ENCODE measurements around the gene NSFL1C. TPM values are rescaled to one million over a fixed set of nuclear protein-coding genes. Genes with fewer than 3 reads are reported as not detected.

Gene NSFL1C
- 28.9 TPM for total RNA-seq
- 10 to 100 TPM; 65.9 to 82.2 (median 71.4) TPM for polyA plus RNA-seq (ENCODE audit: insufficient read depth in 1 of 8, insufficient read length in 8 of 8, low replicate concordance in 1 of 8)
- long read RNA-seq, donor 1, transcript NSFL1C-201 (9 exons, 3,568 nt), result major isoform, 7 of 8 reads
- long read RNA-seq, donor 1, partial matches to known transcripts, result 0 of 8 reads
- long read RNA-seq, donor 1, other reads (novel, unspliced or antisense), result 0 of 8 reads
- long read RNA-seq, donor 2, partial matches to known transcripts, result 0 of 2 reads
- long read RNA-seq, donor 2, other reads (novel, unspliced or antisense), result 0 of 2 reads
- long read RNA-seq, donor 3, transcript NSFL1C-201 (9 exons, 3,568 nt), result major isoform, 11 of 44 reads
- long read RNA-seq, donor 3, partial matches to known transcripts, result 10 of 44 reads
- long read RNA-seq, donor 3, other reads (novel, unspliced or antisense), result 22 of 44 reads
- long read RNA-seq, donor 4, transcript NSFL1C-201 (9 exons, 3,568 nt), result major isoform, 5 of 8 reads
- long read RNA-seq, donor 4, partial matches to known transcripts, result 0 of 8 reads
- long read RNA-seq, donor 4, other reads (novel, unspliced or antisense), result 0 of 8 reads
- long read RNA-seq, donor 5, transcript NSFL1C-201 (9 exons, 3,568 nt), result major isoform, 9 of 55 reads
- long read RNA-seq, donor 5, partial matches to known transcripts, result 23 of 55 reads
- long read RNA-seq, donor 5, other reads (novel, unspliced or antisense), result 22 of 55 reads
- long read RNA-seq, donor 6, transcript NSFL1C-201 (9 exons, 3,568 nt), result major isoform, 18 of 61 reads
- long read RNA-seq, donor 6, transcript NSFL1C-207 (2 exons, 624 nt), result minor isoform, 5 of 61 reads
- long read RNA-seq, donor 6, partial matches to known transcripts, result 15 of 61 reads
- long read RNA-seq, donor 6, other reads (novel, unspliced or antisense), result 21 of 61 reads
- long read RNA-seq, donor 7, transcript NSFL1C-201 (9 exons, 3,568 nt), result major isoform, 5 of 38 reads
- long read RNA-seq, donor 7, partial matches to known transcripts, result 15 of 38 reads
- long read RNA-seq, donor 7, other reads (novel, unspliced or antisense), result 14 of 38 reads
- long read RNA-seq, donor 8, transcript NSFL1C-201 (9 exons, 3,568 nt), result major isoform, 6 of 7 reads
- long read RNA-seq, donor 8, partial matches to known transcripts, result 0 of 7 reads
- long read RNA-seq, donor 8, other reads (novel, unspliced or antisense), result 0 of 7 reads
- long read RNA-seq, donor 9, transcript NSFL1C-201 (9 exons, 3,568 nt), result major isoform, 5 of 17 reads
- long read RNA-seq, donor 9, partial matches to known transcripts, result 9 of 17 reads
- long read RNA-seq, donor 9, other reads (novel, unspliced or antisense), result 0 of 17 reads
- long read RNA-seq, donor 10, transcript NSFL1C-201 (9 exons, 3,568 nt), result major isoform, 11 of 28 reads
- long read RNA-seq, donor 10, partial matches to known transcripts, result 0 of 28 reads
- long read RNA-seq, donor 10, other reads (novel, unspliced or antisense), result 8 of 28 reads
- long read RNA-seq, donor 11, transcript NSFL1C-201 (9 exons, 3,568 nt), result major isoform, 5 of 8 reads
- long read RNA-seq, donor 11, partial matches to known transcripts, result 0 of 8 reads
- long read RNA-seq, donor 11, other reads (novel, unspliced or antisense), result 0 of 8 reads

DNA sequence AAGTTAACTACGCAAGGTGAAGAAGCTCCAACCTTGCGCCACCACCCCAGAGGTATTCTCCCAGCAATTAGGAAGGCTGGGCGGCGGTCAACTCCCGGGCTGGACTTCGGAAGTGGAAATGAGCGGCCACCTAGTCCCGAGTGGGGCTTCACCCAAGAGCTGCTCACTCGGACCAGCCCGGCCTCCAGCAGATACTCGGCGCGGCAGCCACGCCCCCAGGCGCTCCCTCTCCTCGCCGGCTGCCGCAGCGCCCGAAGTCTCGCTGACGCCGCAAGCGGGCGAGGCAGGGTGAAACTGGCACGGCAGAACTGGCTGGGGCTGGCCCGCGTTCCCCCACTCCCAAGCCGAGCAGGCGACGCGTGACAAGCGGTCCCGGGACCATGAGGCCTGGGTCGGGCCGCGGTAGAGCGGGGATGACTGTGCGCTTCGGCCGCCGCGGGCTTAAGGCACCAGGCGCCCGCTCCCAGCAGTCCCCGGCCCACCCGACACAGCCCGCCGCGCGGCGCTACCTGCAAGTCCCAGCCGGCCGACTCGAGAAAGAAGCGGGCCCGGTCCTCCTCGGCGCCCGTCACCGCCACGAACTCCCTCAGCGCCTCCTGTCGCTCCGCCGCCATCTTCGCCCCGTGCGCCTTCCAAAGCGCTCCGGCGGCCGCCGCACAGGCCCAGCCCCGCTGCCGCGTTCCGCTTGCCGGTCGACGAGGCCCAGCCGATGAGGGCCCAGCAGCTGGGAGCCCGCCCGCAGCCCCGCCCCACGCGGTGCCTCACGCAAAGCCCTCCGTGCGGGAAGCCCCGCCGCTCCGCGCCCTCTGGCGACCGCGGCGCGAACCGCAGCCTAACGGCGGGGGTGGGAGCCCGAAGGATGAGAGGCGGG, at the start of gene NSFL1C:
NSFL1C (minus strand) TSS at position 639 of the 871 bp plus-strand sequence; CDS start at position 614, 25 bp downstream.
- H3K27me3 ChIP-seq (ENCODE audit: control insufficient read depth, insufficient read depth, low read length), result no peaks in the 10 kb centered on the region
- under 1% methylated on average over 104 of the region's 104 CpGs for WGBS (ENCODE audit: insufficient coverage)
- H3K27ac ChIP-seq (ENCODE audit: low read length), result peak within 1 kb of the TSS; percentile 72
- H3K36me3 ChIP-seq (ENCODE audit: control insufficient read depth, insufficient read depth, low read length), result peaks cover 18% of the 10 kb centered on the region
- H3K4me1 ChIP-seq (ENCODE audit: control insufficient read depth, insufficient read depth, low read length), result peaks cover 15% of the 10 kb centered on the region
- no peaks in the 10 kb centered on the region for H3K9me3 ChIP-seq (replicated peaks; ENCODE audit: control insufficient read depth, low read depth, low read length)
- H3K4me3 ChIP-seq (ENCODE audit: low read length), result peak within 1 kb of the TSS; percentile 90
- peak; percentile 98 for DNase-seq

DNA sequence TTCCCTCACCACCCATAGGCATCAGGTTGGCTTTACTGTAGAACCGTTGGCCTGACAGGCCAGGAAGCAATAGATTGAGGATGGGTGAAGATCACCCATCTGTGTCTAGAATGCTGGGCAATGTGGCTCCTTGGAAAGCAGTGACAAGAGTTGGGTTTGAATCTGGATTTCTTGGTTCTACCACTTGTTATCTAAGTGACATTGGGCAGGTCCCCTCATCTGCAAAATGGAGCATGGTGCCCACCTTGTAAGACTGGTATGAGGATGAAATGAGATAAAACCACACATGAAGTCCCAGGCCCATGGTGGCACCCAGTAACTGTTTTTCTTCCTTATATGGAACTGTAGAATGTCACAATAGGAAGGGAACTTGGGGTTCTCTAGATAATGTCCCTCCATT, 47.2 kb upstream of the NSFL1C start:
- no peak overlapping the region for H3K27ac ChIP-seq (ENCODE audit: low read length)
- no peaks in the 10 kb centered on the region for H3K9me3 ChIP-seq (replicated peaks; ENCODE audit: control insufficient read depth, low read depth, low read length)
- no CpG with 5 or more reads among the region's 1 CpG for whole genome bisulfite sequencing (ENCODE audit: insufficient coverage)
- no peaks in the 10 kb centered on the region for H3K36me3 ChIP-seq (ENCODE audit: control insufficient read depth, insufficient read depth, low read length)
- no peak overlapping the region for H3K4me3 ChIP-seq (ENCODE audit: low read length)
- DNase-seq, result no peak
- peaks cover 5% of the 10 kb centered on the region for H3K27me3 ChIP-seq (ENCODE audit: control insufficient read depth, insufficient read depth, low read length)
- H3K4me1 ChIP-seq (ENCODE audit: control insufficient read depth, insufficient read depth, low read length), result peaks cover 3% of the 10 kb centered on the region

DNA sequence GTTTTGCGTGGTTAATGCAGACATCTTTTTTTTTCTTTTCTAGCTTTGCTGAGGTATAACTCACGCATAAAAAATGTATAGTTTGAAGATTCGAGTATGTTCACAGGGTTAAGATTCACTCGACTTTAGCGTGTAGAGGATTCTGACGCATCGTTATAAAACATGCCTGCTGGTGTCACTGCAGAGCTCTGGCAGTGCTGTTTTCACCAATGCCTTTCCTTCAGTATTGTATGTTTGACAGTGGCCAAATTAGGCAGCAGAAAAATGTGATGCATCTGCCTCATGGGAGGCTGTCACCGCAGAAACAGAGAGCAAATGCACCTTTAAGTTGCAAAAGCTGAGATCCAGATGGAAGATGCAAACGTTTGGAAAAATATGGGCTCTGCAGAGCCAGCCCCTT, 42.6 kb upstream of the NSFL1C start:
- Histone ChIP-seq H3K9me3 (replicated peaks; ENCODE audit: control insufficient read depth, low read depth, low read length) (no peaks in the 10 kb centered on the region), H3K36me3 (ENCODE audit: control insufficient read depth, insufficient read depth, low read length) (no peaks in the 10 kb centered on the region), H3K27me3 (ENCODE audit: control insufficient read depth, insufficient read depth, low read length) (peaks cover 4% of the 10 kb centered on the region), H3K4me3 (ENCODE audit: low read length) (no peak overlapping the region), H3K27ac (ENCODE audit: low read length) (no peak overlapping the region), H3K4me1 (ENCODE audit: control insufficient read depth, insufficient read depth, low read length) (peaks cover 3% of the 10 kb centered on the region)
- 23% methylated on average over 6 of the region's 9 CpGs for WGBS (ENCODE audit: insufficient coverage)
- peak; percentile 17 for DNase-seq

DNA sequence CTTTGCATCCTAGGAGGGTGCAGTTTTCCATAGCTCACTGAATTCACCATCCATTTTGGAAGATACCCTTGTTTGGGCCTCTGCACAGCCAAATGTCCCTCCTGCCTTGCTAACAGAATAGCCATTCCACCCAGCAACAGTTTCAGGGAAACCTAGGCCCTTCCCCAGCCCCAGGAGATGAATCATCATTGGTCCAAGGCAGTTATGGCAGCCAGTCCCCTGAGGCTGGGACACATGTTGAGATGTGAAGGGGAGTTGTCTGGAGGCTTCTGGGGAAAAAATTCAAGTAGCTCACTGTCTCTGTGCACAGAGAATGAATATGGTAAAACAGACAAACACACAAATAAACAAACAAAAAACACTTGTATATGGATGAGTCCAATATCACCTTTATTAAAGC, 41.9 kb upstream of the NSFL1C start:
- H3K4me3 ChIP-seq (ENCODE audit: low read length), result no peak overlapping the region
- no peaks in the 10 kb centered on the region for H3K9me3 ChIP-seq (replicated peaks; ENCODE audit: control insufficient read depth, low read depth, low read length)
- H3K27me3 ChIP-seq (ENCODE audit: control insufficient read depth, insufficient read depth, low read length), result peaks cover 4% of the 10 kb centered on the region
- no peak for DNase-seq
- no peaks in the 10 kb centered on the region for H3K36me3 ChIP-seq (ENCODE audit: control insufficient read depth, insufficient read depth, low read length)
- H3K27ac ChIP-seq (ENCODE audit: low read length), result no peak overlapping the region
- H3K4me1 ChIP-seq (ENCODE audit: control insufficient read depth, insufficient read depth, low read length), result peaks cover 3% of the 10 kb centered on the region

- Histone ChIP-seq H3K9me3 (replicated peaks; ENCODE audit: control insufficient read depth, low read depth, low read length) (no peaks in the 10 kb centered on the region), H3K4me1 (ENCODE audit: control insufficient read depth, insufficient read depth, low read length) (peaks cover 3% of the 10 kb centered on the region), H3K4me3 (ENCODE audit: low read length) (no peak overlapping the region), H3K36me3 (ENCODE audit: control insufficient read depth, insufficient read depth, low read length) (no peaks in the 10 kb centered on the region), H3K27ac (ENCODE audit: low read length) (no peak overlapping the region), H3K27me3 (ENCODE audit: control insufficient read depth, insufficient read depth, low read length) (peaks cover 2% of the 10 kb centered on the region)
- no CpG with 5 or more reads among the region's 3 CpGs for WGBS (ENCODE audit: insufficient coverage)
- no peak for DNase-seq
Measured at GRCh38 chr20:1507276-1507675, 40.6 kb upstream of the NSFL1C start.

DNA sequence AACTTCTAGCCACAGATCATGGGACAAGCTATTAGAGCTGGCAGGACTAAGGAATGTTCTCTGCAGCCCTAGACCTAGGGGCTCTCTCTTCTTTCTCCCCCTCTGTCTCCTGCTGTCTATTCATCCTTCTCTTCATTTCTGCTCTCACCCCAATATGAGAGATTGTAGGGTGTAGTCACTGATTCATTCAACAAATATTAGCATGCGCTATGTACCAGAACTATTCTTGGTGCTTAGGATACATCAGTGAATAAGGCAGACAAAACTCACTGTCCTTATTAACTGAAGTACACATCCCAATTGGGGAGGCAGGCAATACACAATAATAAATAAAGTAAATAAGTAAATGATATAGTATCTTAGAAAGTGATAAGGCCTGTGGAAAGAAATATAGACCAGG, 39.2 kb upstream of the NSFL1C start:
- Histone ChIP-seq H3K9me3 (replicated peaks; ENCODE audit: control insufficient read depth, low read depth, low read length) (no peaks in the 10 kb centered on the region), H3K27ac (ENCODE audit: low read length) (no peak overlapping the region), H3K36me3 (ENCODE audit: control insufficient read depth, insufficient read depth, low read length) (no peaks in the 10 kb centered on the region), H3K4me1 (ENCODE audit: control insufficient read depth, insufficient read depth, low read length) (no peaks in the 10 kb centered on the region), H3K27me3 (ENCODE audit: control insufficient read depth, insufficient read depth, low read length) (peaks cover 2% of the 10 kb centered on the region), H3K4me3 (ENCODE audit: low read length) (no peak overlapping the region)
- no peak for DNase-seq
- WGBS (ENCODE audit: insufficient coverage), result no CpG with 5 or more reads among the region's 1 CpG

- no peaks in the 10 kb centered on the region for H3K9me3 ChIP-seq (replicated peaks; ENCODE audit: control insufficient read depth, low read depth, low read length)
- DNase-seq, result no peak
- no peak overlapping the region for H3K27ac ChIP-seq (ENCODE audit: low read length)
- H3K4me3 ChIP-seq (ENCODE audit: low read length), result no peak overlapping the region
- peaks cover 2% of the 10 kb centered on the region for H3K27me3 ChIP-seq (ENCODE audit: control insufficient read depth, insufficient read depth, low read length)
- no peaks in the 10 kb centered on the region for H3K4me1 ChIP-seq (ENCODE audit: control insufficient read depth, insufficient read depth, low read length)
- 100% methylated on average over 1 of the region's 3 CpGs for WGBS (ENCODE audit: insufficient coverage)
- no peaks in the 10 kb centered on the region for H3K36me3 ChIP-seq (ENCODE audit: control insufficient read depth, insufficient read depth, low read length)
Measured at GRCh38 chr20:1505361-1505760, 38.7 kb upstream of the NSFL1C start.

- no peaks in the 10 kb centered on the region for H3K9me3 ChIP-seq (replicated peaks; ENCODE audit: control insufficient read depth, low read depth, low read length)
- no peaks in the 10 kb centered on the region for H3K36me3 ChIP-seq (ENCODE audit: control insufficient read depth, insufficient read depth, low read length)
- no peak overlapping the region for H3K27ac ChIP-seq (ENCODE audit: low read length)
- H3K4me3 ChIP-seq (ENCODE audit: low read length), result no peak overlapping the region
- H3K4me1 ChIP-seq (ENCODE audit: control insufficient read depth, insufficient read depth, low read length), result no peaks in the 10 kb centered on the region
- H3K27me3 ChIP-seq (ENCODE audit: control insufficient read depth, insufficient read depth, low read length), result peaks cover 2% of the 10 kb centered on the region
- no CpG with 5 or more reads among the region's 8 CpGs for WGBS (ENCODE audit: insufficient coverage)
- peak; percentile 72 for DNase-seq
Measured at GRCh38 chr20:1503564-1504227, 37.0 kb upstream of the NSFL1C start.

All from muscle of leg (tissue), 16 donors.